ENCODE results near the gene CD177.
"Not testable (repeated sequence)": the region's sequence is repeated elsewhere in the genome, so short reads cannot be mapped to it uniquely, and the experiment has no call there.

- not testable (repeated sequence) for TF ChIP-seq CTCF, EP300, POLR2AphosphoS5, POLR2A (IDR thresholded peaks at IDR 0.05)
Measured at GRCh38 chr19:43377624-43378023, 24.1 kb downstream of the CD177 start.
